22Rv1 (cell line): ENCODE measurements around the gene FHAD1.

Source experiments
- CTCF ChIP-seq: fragments of 450-650 bp; IDR thresholded peaks from 2 replicates; pipeline ENCODE4 v1.5.1; 2017; ENCODE audit warnings: mild to moderate bottlenecking
- ZFX ChIP-seq: fragments of 450-650 bp; IDR thresholded peaks from 2 replicates; pipeline ENCODE4 v1.6.1; 2017; ENCODE audit warnings: antibody characterized with exemption, borderline replicate concordance

GRCh38 chr1:15446212-15446611 is 199.2 kb downstream of the FHAD1 start:
- TF ChIP-seq CTCF (no peak), ZFX (no peak)
